NCI-H345 treated with DMSO at 0.1 percent for 48 hours (cell line): Measurements from ENCODE around the gene CLNK.
A peak's percentile ranks its signal among the peaks of the same experiment; 100 is the strongest.

Experiments used
- DNase-seq: peaks from one replicate; lab custom pipeline; 2025; ENCODE audit not compliant: unreplicated experiment; lab: John Stamatoyannopoulos, UW

Gene CLNK

GRCh38 chr4:10526429-10527222 is 157.9 kb downstream of the CLNK start:
- DNase-seq = no peak

GRCh38 chr4:10524196-10524833 is 160.3 kb downstream of the CLNK start:
- no peak for DNase-seq

DNA sequence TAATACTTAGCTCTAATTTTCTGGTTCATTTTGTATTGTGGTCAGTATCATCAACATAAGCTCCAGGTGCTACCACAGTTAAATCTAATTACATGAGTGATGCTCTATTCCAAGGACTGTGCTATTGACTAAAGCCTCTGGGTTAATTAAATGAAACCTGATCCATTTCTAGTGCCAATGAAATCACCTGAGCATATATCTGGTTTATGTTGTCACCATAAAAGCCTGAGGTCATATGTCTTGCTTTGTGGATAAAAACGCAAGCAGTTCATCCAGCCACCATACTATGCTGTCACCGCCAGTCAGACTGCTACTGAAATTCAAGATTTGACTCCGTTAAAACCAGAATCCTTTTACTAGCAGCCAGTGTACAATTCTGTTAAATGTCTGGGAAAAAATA is 163.1 kb downstream of the CLNK start:
- DNase-seq = peak; percentile 15

DNA sequence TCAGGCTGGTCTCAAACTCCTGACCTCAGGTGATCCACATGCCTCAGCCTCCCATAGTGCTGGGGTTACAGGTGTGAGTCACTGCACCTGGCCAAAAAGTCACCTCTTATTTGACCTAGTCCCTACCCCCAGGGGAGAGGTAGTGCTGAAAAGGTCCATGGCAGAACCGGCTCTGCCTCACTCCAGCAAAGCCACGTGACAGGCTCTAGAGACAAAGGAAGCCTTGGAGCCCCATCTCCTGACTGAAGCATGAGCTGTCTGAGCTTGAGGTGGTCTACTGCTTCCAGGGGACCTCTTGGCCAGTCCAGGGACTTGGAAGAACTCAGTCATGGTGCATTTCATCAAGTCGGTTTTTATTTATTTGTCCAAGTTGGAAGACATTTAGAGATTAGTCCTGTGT is 174.8 kb downstream of the CLNK start:
- no peak for DNase-seq

DNA sequence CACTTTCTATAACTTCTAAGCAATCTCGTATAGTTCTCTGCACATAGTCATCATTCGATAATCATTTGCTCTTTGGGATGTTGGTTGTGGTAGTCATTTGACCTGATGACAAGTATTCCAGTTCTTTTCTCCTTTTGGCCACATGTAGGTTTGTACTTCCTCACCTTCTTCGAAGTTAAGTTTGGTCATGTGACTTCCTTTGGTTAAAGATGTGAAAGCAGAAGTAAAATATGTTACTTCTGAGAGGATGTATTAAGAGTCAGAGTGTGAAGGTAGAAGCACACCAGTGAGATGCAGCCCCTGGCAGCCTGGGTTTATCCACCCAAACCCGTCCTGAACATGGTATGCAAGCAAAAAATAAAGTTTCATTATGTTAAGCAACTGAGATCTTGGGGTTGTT is 178.5 kb downstream of the CLNK start:
- DNase-seq = no peak

DNA sequence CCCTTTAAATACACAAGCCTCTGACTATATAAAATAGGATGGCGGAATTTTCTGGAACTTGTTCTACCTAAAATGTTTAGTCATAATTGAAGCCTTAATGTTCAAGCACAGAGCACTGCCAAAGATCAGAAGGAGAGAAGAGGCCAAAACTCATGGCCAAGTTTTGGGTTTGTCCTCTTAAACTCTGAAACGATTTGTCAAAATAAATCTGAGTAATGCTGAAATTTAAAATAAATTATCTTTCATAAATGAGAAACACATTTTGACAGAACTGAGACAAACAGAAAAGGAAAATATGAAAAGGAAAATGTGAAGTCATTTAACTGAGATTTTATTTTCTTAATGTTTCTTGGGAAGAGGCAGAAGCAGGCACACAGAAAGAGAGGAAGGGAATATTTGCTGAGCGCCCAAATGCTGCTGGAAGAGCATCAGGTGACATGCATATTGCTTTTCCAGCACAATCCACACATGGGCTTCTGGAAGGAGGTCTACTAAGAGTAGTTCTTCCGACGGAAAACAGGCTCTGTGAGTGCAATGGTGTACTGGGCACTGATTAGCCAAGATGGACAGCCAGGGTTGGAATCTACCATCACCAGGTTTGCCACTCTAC is 179.9 kb downstream of the CLNK start:
- no peak for DNase-seq

DNA sequence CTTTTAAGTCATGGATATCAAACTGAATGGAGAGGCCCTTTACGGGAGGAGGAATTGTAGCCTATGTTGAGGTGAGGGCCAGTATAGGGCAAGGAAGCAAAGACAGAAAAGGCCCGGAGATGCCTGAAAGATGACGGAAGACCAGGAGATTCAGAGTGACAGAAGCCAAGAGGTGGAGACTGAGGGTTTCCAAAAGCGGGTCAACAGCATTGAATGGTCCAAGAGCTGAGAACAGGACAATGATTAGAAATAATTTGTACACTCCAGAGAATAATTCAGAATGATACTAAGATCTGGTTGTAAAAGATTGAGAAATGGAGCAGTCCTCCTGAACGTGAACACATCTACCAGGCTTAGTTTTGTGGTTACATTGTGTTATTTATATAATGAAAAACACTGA is 181.9 kb downstream of the CLNK start:
- DNase-seq = no peak

GRCh38 chr4:10500776-10501175 is 183.8 kb downstream of the CLNK start:
- no peak for DNase-seq

GRCh38 chr4:10496200-10496599 is 188.4 kb downstream of the CLNK start:
- no peak for DNase-seq

- no peak for DNase-seq
Measured at GRCh38 chr4:10495651-10496050, 188.9 kb downstream of the CLNK start.

DNA sequence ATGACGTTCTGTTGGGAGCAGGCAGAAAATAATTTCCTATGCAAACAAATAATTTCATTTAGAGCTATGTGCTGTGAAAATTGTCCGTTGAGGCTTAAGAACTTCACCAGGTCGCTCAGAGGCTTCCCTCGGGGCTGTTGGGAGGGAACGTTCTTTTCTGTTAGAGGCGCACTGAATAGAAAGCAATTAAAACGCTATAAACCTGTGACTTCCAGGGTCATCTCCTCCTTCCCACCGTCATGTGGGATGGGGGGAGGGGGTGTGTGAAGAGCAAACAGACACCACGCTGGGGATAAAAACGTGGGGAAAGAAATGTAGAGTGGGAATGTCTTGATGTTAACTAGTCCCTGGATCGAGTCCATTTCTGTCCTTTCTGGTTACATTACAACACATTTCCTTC is 192.1 kb downstream of the CLNK start:
- DNase-seq = no peak

GRCh38 chr4:10491401-10491800 is 193.2 kb downstream of the CLNK start:
- DNase-seq = no peak

DNA sequence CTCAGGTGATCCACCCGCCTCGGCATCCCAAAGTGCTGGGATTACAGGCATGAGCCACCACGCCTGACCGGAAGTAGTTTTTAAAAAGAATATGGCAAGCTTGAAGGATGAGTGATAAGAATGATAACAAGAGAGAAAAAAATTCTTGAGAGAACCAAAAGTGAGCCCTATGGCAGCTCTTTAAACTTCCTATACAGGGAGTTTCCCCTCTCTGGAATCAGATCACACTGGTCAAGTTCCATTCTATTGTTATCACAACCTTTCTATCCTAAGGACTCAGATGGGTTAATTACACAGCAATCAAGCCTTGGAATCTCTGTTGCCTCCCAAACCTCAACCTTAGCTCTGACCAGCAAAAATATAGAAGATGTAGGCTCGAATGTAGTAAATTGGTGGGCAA is 193.6 kb downstream of the CLNK start:
- DNase-seq = no peak

- DNase-seq = no peak
Measured at GRCh38 chr4:10482913-10483312, 201.7 kb downstream of the CLNK start.

DNA sequence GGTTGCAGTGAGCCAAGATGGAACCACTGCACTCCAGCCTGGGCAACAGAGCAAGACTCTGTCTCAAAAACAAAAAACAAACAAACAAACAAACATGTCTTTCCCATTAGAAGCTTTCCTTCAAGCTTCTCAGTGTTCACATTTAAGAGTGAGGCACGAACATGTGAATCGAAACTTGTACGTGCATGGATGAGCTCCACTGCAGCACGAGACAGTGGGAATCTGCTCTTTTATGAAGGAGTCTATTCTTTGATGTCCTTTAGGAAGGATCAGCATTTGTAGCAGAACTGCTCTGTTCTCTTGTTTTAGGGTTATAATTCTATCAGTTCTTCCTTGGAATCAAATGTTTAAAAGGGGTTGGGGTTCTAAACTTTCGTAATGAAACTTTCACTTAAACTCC is 204.0 kb downstream of the CLNK start:
- no peak for DNase-seq

GRCh38 chr4:10478621-10479020 is 205.9 kb downstream of the CLNK start:
- DNase-seq = no peak

DNA sequence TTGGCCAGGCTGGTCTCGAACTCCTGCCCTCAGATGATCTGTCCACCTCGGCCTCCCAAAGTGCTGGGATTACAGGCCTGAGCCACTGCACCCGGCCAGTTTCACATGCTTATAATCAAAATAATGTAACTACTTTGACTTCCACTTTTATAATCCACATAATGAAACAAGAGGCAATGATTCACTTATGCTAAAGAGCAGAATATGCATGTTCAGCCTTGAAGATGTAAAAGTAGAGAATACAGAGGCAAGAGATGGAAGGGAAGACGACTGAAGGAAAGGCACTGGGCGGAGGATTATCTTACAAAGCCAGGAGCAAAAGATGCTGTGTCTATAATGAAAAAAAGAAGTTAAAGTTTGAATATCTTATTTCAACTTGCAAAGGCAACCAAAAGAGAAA is 214.1 kb downstream of the CLNK start:
- DNase-seq = no peak

DNA sequence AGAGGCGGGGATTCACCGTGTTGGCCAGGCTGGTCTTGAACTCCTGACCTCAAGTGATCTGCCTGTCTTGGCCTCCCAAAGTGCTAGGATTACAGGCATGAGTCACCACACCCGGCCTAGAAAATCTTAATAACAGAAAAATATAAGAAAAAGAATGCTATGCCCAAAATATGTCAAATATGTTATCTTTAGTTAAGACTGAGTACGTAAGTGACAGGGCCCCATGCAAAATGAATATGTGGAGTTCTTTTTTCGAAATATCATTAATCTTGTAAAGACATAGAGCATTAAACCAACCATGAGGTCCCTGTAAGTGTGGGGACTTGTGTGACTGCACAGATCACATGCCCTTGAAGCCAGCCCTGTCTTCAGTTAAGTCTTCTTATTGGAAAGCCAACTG is 218.4 kb downstream of the CLNK start:
- DNase-seq = no peak

DNA sequence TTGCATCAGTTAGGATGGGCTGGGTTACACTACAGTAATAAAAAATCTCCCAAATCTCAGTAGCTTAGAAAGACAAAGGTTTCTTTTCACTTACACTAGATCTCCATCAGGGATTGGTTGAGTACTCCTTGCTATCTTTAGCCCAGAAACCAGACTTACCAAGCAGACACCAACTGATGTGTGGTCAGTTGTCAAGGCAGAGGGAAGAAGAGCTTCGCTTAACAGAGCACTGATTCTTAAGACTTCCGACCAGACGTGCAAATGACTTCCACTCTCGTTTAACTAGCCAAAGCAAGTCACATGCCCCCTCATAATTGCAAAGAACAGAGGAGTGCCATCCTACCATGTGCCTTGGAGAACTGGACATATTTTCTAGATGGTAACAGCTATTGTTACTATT is 221.7 kb downstream of the CLNK start:
- DNase-seq = no peak

DNA sequence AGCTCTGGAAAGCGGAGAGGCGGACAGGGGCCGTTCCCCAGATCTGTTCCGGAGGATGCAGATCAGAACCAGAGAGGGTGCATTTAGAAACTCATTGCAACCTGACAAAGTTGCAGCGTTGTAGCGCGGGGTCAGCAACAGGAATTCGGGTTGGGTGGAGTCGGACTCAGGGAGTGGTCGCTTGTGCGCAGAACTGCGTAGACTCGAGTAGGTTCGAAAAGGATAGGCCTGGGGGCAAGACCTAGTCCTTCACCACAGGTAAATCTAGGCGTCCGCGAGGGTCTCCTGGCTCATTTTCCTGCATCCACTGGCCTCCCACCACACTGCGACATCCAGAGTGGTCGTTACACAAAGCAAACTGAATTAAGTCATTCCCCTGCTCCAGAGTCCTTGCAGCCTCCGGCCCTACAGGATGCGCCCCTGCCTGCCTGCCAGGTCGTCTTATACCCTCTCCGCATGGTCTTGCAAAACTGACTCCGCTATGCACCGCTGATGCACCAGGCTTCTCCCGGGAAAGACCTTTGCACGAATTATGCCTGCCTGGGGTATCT is 222.6 kb downstream of the CLNK start:
- DNase-seq = no peak

DNA sequence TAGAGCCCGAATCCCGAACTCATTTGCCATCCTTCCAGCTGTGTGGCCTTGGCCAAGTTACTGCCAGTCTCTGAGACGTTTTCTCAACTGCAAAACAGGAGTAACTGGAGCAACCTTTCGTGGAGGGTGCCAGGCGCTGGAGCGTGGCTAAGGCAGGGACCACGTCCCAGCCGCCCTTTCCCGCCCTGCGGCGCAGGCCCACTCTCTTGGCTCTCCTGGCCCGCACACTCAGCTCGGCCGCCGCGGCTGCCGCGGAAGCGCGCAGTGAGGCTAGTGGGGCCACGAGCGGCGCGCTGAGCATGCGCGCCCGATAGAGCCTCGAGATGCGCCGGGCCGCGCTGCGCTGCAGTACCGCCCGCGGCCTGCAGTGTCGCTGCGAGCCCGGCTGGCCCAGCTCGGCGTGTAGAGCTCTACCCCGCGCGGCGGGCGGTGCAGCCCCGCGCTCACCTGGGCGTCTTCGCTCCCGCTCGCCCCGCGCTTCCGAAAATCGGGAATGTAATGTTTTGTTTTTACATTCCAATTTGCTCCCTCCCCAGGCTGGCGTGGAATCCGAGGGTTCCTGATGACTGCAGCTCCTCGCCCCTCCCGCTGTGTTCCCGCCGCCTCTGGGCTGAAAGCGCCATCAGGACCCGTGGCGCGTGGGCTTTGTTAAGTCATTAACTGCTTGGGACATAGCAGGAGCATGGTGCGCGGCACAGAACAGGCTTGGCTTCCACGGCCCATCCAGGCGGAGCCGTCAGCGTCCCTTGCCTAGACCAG is 223.3 kb downstream of the CLNK start:
- no peak for DNase-seq
